HepG2 (cell line): ENCODE results near the gene KANK3. TPM values are rescaled to one million over a fixed set of nuclear protein-coding genes. Genes with fewer than 3 reads are reported as not detected.
A peak's percentile ranks its signal among the peaks of the same experiment; 100 is the strongest.

Source experiments
- ATF5 ChIP-seq: sonication (generic); formaldehyde crosslinking; IDR thresholded peaks from 2 replicates; pipeline ENCODE4 v1.4.0; 2020; ENCODE audit warnings: mild to moderate bottlenecking, low read depth, missing genetic modification reagents
- FOSL2 ChIP-seq: sonication (generic); formaldehyde crosslinking; IDR thresholded peaks from 2 replicates; pipeline ENCODE4 v1.4.0; 2020; ENCODE audit warnings: missing genetic modification reagents
- GPBP1L1 ChIP-seq: sonication (generic); formaldehyde crosslinking; IDR thresholded peaks from 2 replicates; pipeline ENCODE4 v1.5.0; 2020; ENCODE audit warnings: mild to moderate bottlenecking, missing genetic modification reagents
- HIC2 ChIP-seq: sonication (generic); formaldehyde crosslinking; IDR thresholded peaks from 2 replicates; pipeline ENCODE4 v1.9.0; 2022; ENCODE audit warnings: low read depth, missing genetic modification reagents
- HNF4G ChIP-seq, 2 experiments: sonication (generic) in 1 of 2; formaldehyde crosslinking in 1 of 2; IDR thresholded peaks; 2 replicates each; pipeline versions ENCODE4 v1.4.0 to v1.6.1; 2011 to 2020; ENCODE audit warnings: borderline replicate concordance in 2 of 2, low read depth in 2 of 2, mild to moderate bottlenecking in 2 of 2, low read length in 1 of 2, missing genetic modification reagents in 1 of 2, moderate library complexity in 1 of 2
- KDM4B ChIP-seq: sonication (generic); formaldehyde crosslinking; IDR thresholded peaks from 2 replicates; pipeline ENCODE4 v1.4.0; 2020; ENCODE audit warnings: missing genetic modification reagents
- KLF11 ChIP-seq: IDR thresholded peaks from 2 replicates; pipeline ENCODE4 v1.6.1; 2016; ENCODE audit warnings: missing compliant biosample characterization
- MEF2D ChIP-seq: sonication (generic); formaldehyde crosslinking; IDR thresholded peaks from 2 replicates; pipeline ENCODE4 v1.5.1; 2020; ENCODE audit warnings: mild to moderate bottlenecking, missing genetic modification reagents
- TGIF2 ChIP-seq: IDR thresholded peaks from 2 replicates; pipeline ENCODE4 v1.6.1; 2016; ENCODE audit warnings: control low read depth, missing compliant biosample characterization
- TOE1 ChIP-seq: sonication (generic); formaldehyde crosslinking; IDR thresholded peaks from 2 replicates; pipeline ENCODE4 v1.4.0; 2020; ENCODE audit warnings: mild to moderate bottlenecking, missing genetic modification reagents
- ZNF33B ChIP-seq: sonication (generic); formaldehyde crosslinking; IDR thresholded peaks from 2 replicates; pipeline ENCODE4 v1.5.1; 2020; ENCODE audit warnings: mild to moderate bottlenecking, missing genetic modification reagents
- ZNF407 ChIP-seq: sonication (generic); formaldehyde crosslinking; IDR thresholded peaks from one replicate; pipeline ENCODE4 v1.5.1; 2020; ENCODE audit warnings: mild to moderate bottlenecking, missing genetic modification reagents; ENCODE audit errors: not compliant biosample characterization
- ZSCAN22 ChIP-seq: sonication (generic); formaldehyde crosslinking; IDR thresholded peaks from 2 replicates; pipeline ENCODE4 v1.4.0; 2020; ENCODE audit warnings: mild to moderate bottlenecking, missing genetic modification reagents
- ZSCAN5A ChIP-seq: sonication (generic); formaldehyde crosslinking; IDR thresholded peaks from 2 replicates; pipeline ENCODE4 v1.8.0; 2022; ENCODE audit warnings: mild to moderate bottlenecking, missing genetic modification reagents, borderline replicate concordance
- polyA plus RNA-seq, 8 experiments: library from polyadenylated mRNA; depleted of rRNA in 3 of 8; stranded (reverse) in 7 of 8; unstranded in 1 of 8; fragments of >200 nt; fragmentation: Illumina TruSeq in 4 of 8; extraction: Trizol in 4 of 8; gene quantifications; 2 replicates each; pipeline versions ENCODE4 v1.2.1 to v1.2.3, GENCODE V29; 2011 to 2016; ENCODE audit warnings: low read depth in 4 of 8, missing spikeins in 1 of 8, mixed read lengths in 1 of 8; ENCODE audit not compliant: insufficient read depth in 1 of 8
- total RNA-seq, 5 experiments: library from RNA; depleted of rRNA; stranded (reverse); fragments of >200 nt; fragmentation: Illumina TruSeq; extraction: Trizol; gene quantifications; 2 replicates each; pipeline ENCODE4 v1.2.3, GENCODE V29; 2016; ENCODE audit warnings: low read depth in 1 of 5

KANK3 gene
- total and polyA plus RNA-seq, 2 of the 13 experiments (the other 11 are each of a cell fraction or from before 2014, with no cell fraction given), result 0.15 to 0.20 TPM

GRCh38 chr19:8361921-8362793 lies 19.1 kb upstream of the KANK3 start (continued):
- TF ChIP-seq ZNF407 (CRISPR knock-in tag) (no peak), MEF2D (peak; percentile 41; the same call in 1 of the 2 replicates), HNF4G (IDR thresholded peaks at IDR 0.05; ENCODE audit: borderline replicate concordance, low read depth, low read length) (no peak), HNF4G (CRISPR knock-in tag; IDR thresholded peaks at IDR 0.05; ENCODE audit: borderline replicate concordance, low read depth) (no peak), ATF5 (no peak), TGIF2 (peak; percentile 50; the same call in 1 of the 2 replicates), GPBP1L1 (no peak), TOE1 (CRISPR knock-in tag) (no peak), ZSCAN5A (CRISPR knock-in tag) (no peak), HIC2 (CRISPR knock-in tag) (peak; percentile 96), ZSCAN22 (CRISPR knock-in tag) (no peak), KDM4B (CRISPR knock-in tag) (no peak), FOSL2 (peak; percentile 67), ZNF33B (CRISPR knock-in tag) (peak; percentile 52; the same call in 1 of the 2 replicates), KLF11 (CRISPR knock-in tag) (no peak)
